ENCODE results near the gene PSMB5. TPM values are rescaled to one million over a fixed set of nuclear protein-coding genes. Genes with fewer than 3 reads are reported as not detected.
A peak's percentile ranks its signal among the peaks of the same experiment; 100 is the strongest.

PSMB5 gene
- total and polyA plus RNA-seq, 2 of the 13 experiments (the other 11 are each of a cell fraction or from before 2014, with no cell fraction given) = 705 to 871 TPM

GRCh38 chr14:23069413-23069806 lies 34.7 kb upstream of the PSMB5 start (continued):
- TF ChIP-seq CREBL2 (CRISPR knock-in tag; IDR thresholded peaks at IDR 0.05; ENCODE audit: borderline replicate concordance) (0 out of 2 replicates have a peak, but pooled peaks have one; percentile 54), ZFX (CRISPR knock-in tag; IDR thresholded peaks at IDR 0.05; ENCODE audit: low read depth) (no peak), SOX6 (IDR thresholded peaks at IDR 0.05) (no peak), SOX6 (CRISPR knock-in tag; IDR thresholded peaks at IDR 0.05) (no peak), TOPORS (CRISPR knock-in tag; IDR thresholded peaks at IDR 0.05) (no peak), KLF13 (CRISPR knock-in tag; IDR thresholded peaks at IDR 0.05) (no peak), KMT2A (CRISPR knock-in tag; IDR thresholded peaks at IDR 0.05) (no peak), ZFP36L2 (CRISPR knock-in tag; IDR thresholded peaks at IDR 0.05) (no peak), ZNF484 (CRISPR knock-in tag; IDR thresholded peaks at IDR 0.05; ENCODE audit: borderline replicate concordance, low read depth) (no peak), ATF7 (IDR thresholded peaks at IDR 0.05) (no peak), ATF7 (CRISPR knock-in tag; IDR thresholded peaks at IDR 0.05) (no peak), ZNF800 (CRISPR knock-in tag; IDR thresholded peaks at IDR 0.05) (no peak), HNF4G (IDR thresholded peaks at IDR 0.05; ENCODE audit: borderline replicate concordance, low read depth, low read length) (no peak), HNF4G (CRISPR knock-in tag; IDR thresholded peaks at IDR 0.05; ENCODE audit: borderline replicate concordance, low read depth) (no peak), ZNF224 (CRISPR knock-in tag; IDR thresholded peaks at IDR 0.05) (0 out of 2 replicates have a peak, but pooled peaks have one; percentile 41), POLR2A (IDR thresholded peaks at IDR 0.05; ENCODE audit: insufficient read depth in 1 of 2, low read depth in 2 of 2, low read length in 2 of 2) (peak in 1 of 2 experiments; percentile 3; a peak in 1 of 4 replicates), NFE2 (CRISPR knock-in tag; IDR thresholded peaks at IDR 0.05) (no peak), TCF7 (IDR thresholded peaks at IDR 0.05; ENCODE audit: low read depth) (no peak), ZMYM3 (CRISPR knock-in tag; IDR thresholded peaks at IDR 0.05) (no peak), ASH2L (IDR thresholded peaks at IDR 0.05; ENCODE audit: insufficient read length, low read depth, low read length) (peak; percentile 4), SP4 (CRISPR knock-in tag; IDR thresholded peaks at IDR 0.05) (no peak), NFATC3 (CRISPR knock-in tag; IDR thresholded peaks at IDR 0.05) (no peak), ZNF138 (CRISPR knock-in tag; IDR thresholded peaks at IDR 0.05; ENCODE audit: low read depth) (no peak), ELF3 (CRISPR knock-in tag; IDR thresholded peaks at IDR 0.05) (no peak), ZNF552 (CRISPR knock-in tag; IDR thresholded peaks at IDR 0.05; ENCODE audit: borderline replicate concordance) (no peak), ZNF598 (CRISPR knock-in tag; IDR thresholded peaks at IDR 0.05; ENCODE audit: borderline replicate concordance) (no peak)
- TF ChIP-seq, protein P1, sequence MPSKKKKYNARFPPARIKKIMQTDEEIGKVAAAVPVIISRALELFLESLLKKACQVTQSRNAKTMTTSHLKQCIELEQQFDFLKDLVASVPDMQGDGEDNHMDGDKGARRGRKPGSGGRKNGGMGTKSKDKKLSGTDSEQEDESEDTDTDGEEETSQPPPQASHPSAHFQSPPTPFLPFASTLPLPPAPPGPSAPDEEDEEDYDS (CRISPR knock-in tag; IDR thresholded peaks at IDR 0.05) = no peak
- TF ChIP-seq, protein P2, sequence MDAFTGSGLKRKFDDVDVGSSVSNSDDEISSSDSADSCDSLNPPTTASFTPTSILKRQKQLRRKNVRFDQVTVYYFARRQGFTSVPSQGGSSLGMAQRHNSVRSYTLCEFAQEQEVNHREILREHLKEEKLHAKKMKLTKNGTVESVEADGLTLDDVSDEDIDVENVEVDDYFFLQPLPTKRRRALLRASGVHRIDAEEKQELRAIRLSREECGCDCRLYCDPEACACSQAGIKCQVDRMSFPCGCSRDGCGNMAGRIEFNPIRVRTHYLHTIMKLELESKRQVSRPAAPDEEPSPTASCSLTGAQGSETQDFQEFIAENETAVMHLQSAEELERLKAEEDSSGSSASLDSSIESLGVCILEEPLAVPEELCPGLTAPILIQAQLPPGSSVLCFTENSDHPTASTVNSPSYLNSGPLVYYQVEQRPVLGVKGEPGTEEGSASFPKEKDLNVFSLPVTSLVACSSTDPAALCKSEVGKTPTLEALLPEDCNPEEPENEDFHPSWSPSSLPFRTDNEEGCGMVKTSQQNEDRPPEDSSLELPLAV (CRISPR knock-in tag; conservative IDR thresholded peaks at IDR 0.05; ENCODE audit: low read depth) = no peak
- TF ChIP-seq, protein P3, sequence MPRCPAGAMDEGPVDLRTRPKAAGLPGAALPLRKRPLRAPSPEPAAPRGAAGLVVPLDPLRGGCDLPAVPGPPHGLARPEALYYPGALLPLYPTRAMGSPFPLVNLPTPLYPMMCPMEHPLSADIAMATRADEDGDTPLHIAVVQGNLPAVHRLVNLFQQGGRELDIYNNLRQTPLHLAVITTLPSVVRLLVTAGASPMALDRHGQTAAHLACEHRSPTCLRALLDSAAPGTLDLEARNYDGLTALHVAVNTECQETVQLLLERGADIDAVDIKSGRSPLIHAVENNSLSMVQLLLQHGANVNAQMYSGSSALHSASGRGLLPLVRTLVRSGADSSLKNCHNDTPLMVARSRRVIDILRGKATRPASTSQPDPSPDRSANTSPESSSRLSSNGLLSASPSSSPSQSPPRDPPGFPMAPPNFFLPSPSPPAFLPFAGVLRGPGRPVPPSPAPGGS (CRISPR knock-in tag; IDR thresholded peaks at IDR 0.05) = 0 out of 2 replicates have a peak, but pooled peaks have one; percentile 7
